Measurements from ENCODE around the gene SENP7.
"Not testable (repeated sequence)": the region's sequence is repeated elsewhere in the genome, so short reads cannot be mapped to it uniquely, and the experiment has no call there.

DNA sequence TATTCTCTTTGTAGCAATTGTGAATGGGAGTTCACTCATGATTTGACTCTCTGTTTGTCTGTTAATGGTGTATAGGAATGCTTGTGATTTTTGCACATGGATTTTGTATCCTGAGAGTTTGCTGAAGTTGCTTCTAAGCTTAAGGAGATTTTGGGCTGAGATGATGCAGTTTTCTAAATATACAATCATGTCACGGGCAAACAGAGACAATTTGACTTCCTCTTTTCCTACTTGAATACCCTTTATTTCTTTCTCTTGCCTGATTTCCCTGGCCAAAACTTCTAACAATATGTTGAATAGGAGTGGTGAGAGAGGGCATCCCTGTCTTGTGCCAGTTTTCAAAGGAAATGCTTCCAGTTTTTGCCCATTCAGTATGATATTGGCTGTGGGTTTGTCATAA is 23.9 kb upstream of the SENP7 start:
- TF ChIP-seq, protein P1, sequence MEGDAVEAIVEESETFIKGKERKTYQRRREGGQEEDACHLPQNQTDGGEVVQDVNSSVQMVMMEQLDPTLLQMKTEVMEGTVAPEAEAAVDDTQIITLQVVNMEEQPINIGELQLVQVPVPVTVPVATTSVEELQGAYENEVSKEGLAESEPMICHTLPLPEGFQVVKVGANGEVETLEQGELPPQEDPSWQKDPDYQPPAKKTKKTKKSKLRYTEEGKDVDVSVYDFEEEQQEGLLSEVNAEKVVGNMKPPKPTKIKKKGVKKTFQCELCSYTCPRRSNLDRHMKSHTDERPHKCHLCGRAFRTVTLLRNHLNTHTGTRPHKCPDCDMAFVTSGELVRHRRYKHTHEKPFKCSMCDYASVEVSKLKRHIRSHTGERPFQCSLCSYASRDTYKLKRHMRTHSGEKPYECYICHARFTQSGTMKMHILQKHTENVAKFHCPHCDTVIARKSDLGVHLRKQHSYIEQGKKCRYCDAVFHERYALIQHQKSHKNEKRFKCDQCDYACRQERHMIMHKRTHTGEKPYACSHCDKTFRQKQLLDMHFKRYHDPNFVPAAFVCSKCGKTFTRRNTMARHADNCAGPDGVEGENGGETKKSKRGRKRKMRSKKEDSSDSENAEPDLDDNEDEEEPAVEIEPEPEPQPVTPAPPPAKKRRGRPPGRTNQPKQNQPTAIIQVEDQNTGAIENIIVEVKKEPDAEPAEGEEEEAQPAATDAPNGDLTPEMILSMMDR (IDR thresholded peaks at IDR 0.05): not testable (repeated sequence)
- not testable (repeated sequence) for TF ChIP-seq POLR2A (IDR thresholded peaks at IDR 0.05)

All from Peyer's patch (tissue), 4 donors.